Ovary (tissue), 3 donors: ENCODE measurements around the gene PARP3.

Experiments used
- POLR2A ChIP-seq: fragments of 450-650 bp; IDR thresholded peaks from one replicate; pipeline ENCODE4 v1.6.1; 2017; ENCODE audit warnings: antibody characterized with exemption, mild to moderate bottlenecking, moderate library complexity
- TF ChIP-seq, protein P1 (sequence below), 3 donors: fragments of 450-650 bp in 2 of 3; fragments of 200-600 bp in 1 of 3; IDR thresholded peaks; one replicate each; pipeline versions ENCODE4 v1.5.1 to v1.8.0; 2016 to 2022; ENCODE audit warnings: antibody characterized with exemption in 3 of 3, mild to moderate bottlenecking in 1 of 3
- donor health status: DM: no; HTN: no; CAD: no.

DNA sequence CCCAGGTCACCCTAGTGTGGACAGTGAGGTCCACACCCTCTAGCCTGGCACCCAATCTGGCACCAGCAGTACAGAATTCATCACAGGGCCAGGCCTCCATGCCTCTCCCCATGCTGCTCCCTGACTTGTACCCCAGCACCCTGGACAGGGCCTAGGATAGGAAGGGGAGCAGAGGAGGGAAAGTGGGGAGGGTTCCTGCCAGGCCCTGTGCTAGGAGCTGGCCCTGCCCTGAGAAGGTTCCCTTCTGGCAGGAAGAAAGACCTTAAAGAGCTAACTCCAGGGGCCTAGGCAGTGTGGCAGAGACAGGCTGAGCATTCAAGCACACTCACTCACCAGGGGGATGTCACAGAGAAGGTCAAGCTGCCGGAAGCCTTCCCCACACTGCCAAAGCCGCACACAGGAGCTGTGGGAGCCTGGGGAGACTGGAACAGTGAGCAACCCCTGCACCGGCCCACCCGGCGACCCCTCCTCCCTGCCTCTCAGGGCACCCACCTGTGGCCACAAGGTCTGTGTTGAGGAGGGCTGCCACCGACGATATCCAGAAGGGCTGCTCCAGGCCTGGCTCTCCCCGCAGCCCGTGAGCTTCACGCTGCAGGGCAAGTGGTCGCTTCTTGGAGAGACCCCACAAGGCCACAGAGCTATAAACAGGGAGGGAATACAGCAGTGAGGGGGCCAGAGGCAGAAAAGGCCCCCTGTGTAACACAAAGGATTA lies 7.9 kb upstream of the PARP3 start:
- TF ChIP-seq, protein P1, sequence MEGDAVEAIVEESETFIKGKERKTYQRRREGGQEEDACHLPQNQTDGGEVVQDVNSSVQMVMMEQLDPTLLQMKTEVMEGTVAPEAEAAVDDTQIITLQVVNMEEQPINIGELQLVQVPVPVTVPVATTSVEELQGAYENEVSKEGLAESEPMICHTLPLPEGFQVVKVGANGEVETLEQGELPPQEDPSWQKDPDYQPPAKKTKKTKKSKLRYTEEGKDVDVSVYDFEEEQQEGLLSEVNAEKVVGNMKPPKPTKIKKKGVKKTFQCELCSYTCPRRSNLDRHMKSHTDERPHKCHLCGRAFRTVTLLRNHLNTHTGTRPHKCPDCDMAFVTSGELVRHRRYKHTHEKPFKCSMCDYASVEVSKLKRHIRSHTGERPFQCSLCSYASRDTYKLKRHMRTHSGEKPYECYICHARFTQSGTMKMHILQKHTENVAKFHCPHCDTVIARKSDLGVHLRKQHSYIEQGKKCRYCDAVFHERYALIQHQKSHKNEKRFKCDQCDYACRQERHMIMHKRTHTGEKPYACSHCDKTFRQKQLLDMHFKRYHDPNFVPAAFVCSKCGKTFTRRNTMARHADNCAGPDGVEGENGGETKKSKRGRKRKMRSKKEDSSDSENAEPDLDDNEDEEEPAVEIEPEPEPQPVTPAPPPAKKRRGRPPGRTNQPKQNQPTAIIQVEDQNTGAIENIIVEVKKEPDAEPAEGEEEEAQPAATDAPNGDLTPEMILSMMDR (IDR thresholded peaks at IDR 0.05) = no peak
- no peak for TF ChIP-seq POLR2A
